ENCODE results near the gene BLM.

- TF ChIP-seq CTCF (conservative IDR thresholded peaks at IDR 0.05 in 1 of 2, IDR thresholded peaks at IDR 0.05 in 1 of 2; ENCODE audit: extremely low read depth in 1 of 2, insufficient read depth in 1 of 2, low read depth in 1 of 2, low read length in 2 of 2) (no peak), EZH2 (IDR thresholded peaks at IDR 0.05; ENCODE audit: borderline replicate concordance, low read length) (no peak)
These were observed 73.4 kb downstream of the BLM start for GRCh38 chr15:90790561-90790960.
